Measurements from ENCODE around the gene LTBP1.

GRCh38 chr2:32947484-32948143 is 861 bp downstream of the LTBP1 start:
- TF ChIP-seq CTCF (IDR thresholded peaks at IDR 0.05) (no peak), POLR2A (IDR thresholded peaks at IDR 0.05) (no peak), POLR2AphosphoS5 (IDR thresholded peaks at IDR 0.05) (no peak)

All from breast epithelium (tissue), 3 donors.